Lower lobe of right lung (tissue), 2 donors: ENCODE results near the gene DYRK4. TPM values are rescaled to one million over a fixed set of nuclear protein-coding genes. Genes with fewer than 3 reads are reported as not detected.

Experiments used
- ATAC-seq, 2 donors: fragments of 200-7000 bp; cut with Tn5 transposase; one replicate each; pipeline ENCODE4 v1.9.1; 2020 to 2022; ENCODE audit warnings: mild to moderate bottlenecking in 2 of 2, moderate library complexity in 2 of 2
- DNase-seq: peaks from one replicate; pipeline ENCODE4 v3.0.0-alpha.2; 2020
- H3K27ac ChIP-seq: fragments of 200-600 bp; one replicate; pipeline ENCODE4 v1.8.0; 2022
- H3K27me3 ChIP-seq: fragments of 200-600 bp; one replicate; pipeline ENCODE4 v1.8.0; 2022; ENCODE audit warnings: low read depth
- H3K36me3 ChIP-seq: fragments of 200-600 bp; one replicate; pipeline ENCODE4 v1.8.0; 2022; ENCODE audit warnings: mild to moderate bottlenecking
- H3K4me1 ChIP-seq: fragments of 200-600 bp; one replicate; pipeline ENCODE4 v1.8.0; 2022
- H3K4me3 ChIP-seq: fragments of 200-600 bp; one replicate; pipeline ENCODE4 v1.8.0; 2022; ENCODE audit warnings: mild to moderate bottlenecking
- H3K9me3 ChIP-seq: fragments of 200-600 bp; one replicate; pipeline ENCODE4 v1.8.0; 2022
- CTCF ChIP-seq: fragments of 200-600 bp; IDR thresholded peaks from one replicate; pipeline ENCODE4 v1.8.0; 2022; ENCODE audit warnings: antibody characterized with exemption, mild to moderate bottlenecking
- intact Hi-C: fragments of 100-400 bp; cut with DNase I; formaldehyde crosslinking; loops from one replicate; pipeline ENCODE4 v1.11.0; 2022
- total RNA-seq: library from RNA; stranded (reverse); fragmentation: NEBNext Ultra II Directional; extraction: Animal tissue kit (Norgen Biotek cat#: 25700); gene quantifications from one replicate; pipeline ENCODE4 v1.2.1, GENCODE V29; 2021
- donor health status: DM: no; HTN: yes; CAD: no; lungs with severe emphysema.

The DYRK4 gene
- total RNA-seq, 1 donor from 2014 or later = 41.4 TPM

GRCh38 chr12:4566474-4566873 lies 4.5 kb downstream of the DYRK4 start:
- ATAC-seq (no peak), DNase-seq (no peak)
- Histone ChIP-seq H3K36me3 (no peaks in the 10 kb centered on the region), H3K27me3 (no peaks in the 10 kb centered on the region), H3K27ac (peak overlapping the region; percentile 59), H3K4me3 (no peak overlapping the region), H3K4me1 (peaks cover 34% of the 10 kb centered on the region), H3K9me3 (no peaks in the 10 kb centered on the region)
- intact Hi-C loops = no loop called here
- TF ChIP-seq CTCF = no peak

GRCh38 chr12:4567073-4567881 lies 5.3 kb downstream of the DYRK4 start:
- ATAC-seq (peak; percentile 64 to 67), DNase-seq (no peak)
- Histone ChIP-seq H3K9me3 (no peaks in the 10 kb centered on the region), H3K27ac (peak overlapping the region; percentile 59), H3K36me3 (no peaks in the 10 kb centered on the region), H3K27me3 (no peaks in the 10 kb centered on the region), H3K4me3 (no peak overlapping the region), H3K4me1 (peaks cover 28% of the 10 kb centered on the region)
- no peak for TF ChIP-seq CTCF
- intact Hi-C loops = no loop called here

- Histone ChIP-seq H3K9me3 (no peaks in the 10 kb centered on the region), H3K4me3 (no peak overlapping the region), H3K36me3 (no peaks in the 10 kb centered on the region), H3K27me3 (no peaks in the 10 kb centered on the region), H3K27ac (no peak overlapping the region), H3K4me1 (peaks cover 23% of the 10 kb centered on the region)
- ATAC-seq (no peak), DNase-seq (no peak)
- TF ChIP-seq CTCF = no peak
- intact Hi-C loops = no loop called here
Observed at GRCh38 chr12:4569261-4569660, 7.3 kb downstream of the DYRK4 start.

- DNase-seq = no peak
- intact Hi-C loops = no loop called here
- Histone ChIP-seq H3K27ac (peak overlapping the region; percentile 18), H3K4me1 (peaks cover 6% of the 10 kb centered on the region), H3K27me3 (no peaks in the 10 kb centered on the region), H3K36me3 (no peaks in the 10 kb centered on the region), H3K4me3 (no peak overlapping the region), H3K9me3 (no peaks in the 10 kb centered on the region)
- ATAC-seq = peak in 1 of 2 donors; percentile 33
- TF ChIP-seq CTCF = no peak
Observed at GRCh38 chr12:4572680-4573079, 10.7 kb downstream of the DYRK4 start.

GRCh38 chr12:4579305-4580102 lies 17.5 kb downstream of the DYRK4 start:
- TF ChIP-seq CTCF = peak; percentile 30
- Histone ChIP-seq H3K9me3 (no peaks in the 10 kb centered on the region), H3K27me3 (no peaks in the 10 kb centered on the region), H3K4me3 (no peak overlapping the region), H3K27ac (no peak overlapping the region), H3K4me1 (peaks cover 10% of the 10 kb centered on the region), H3K36me3 (no peaks in the 10 kb centered on the region)
- ATAC-seq (peak; percentile 54 to 56), DNase-seq (no peak)
- intact Hi-C loops = no loop called here
